ES-I3 (cell line): ENCODE results near the gene PGAM2.

Source experiments
- H3K36me3 ChIP-seq: 2 replicates; pipeline ENCODE4 v1.6.1; 2013; ENCODE audit warnings: mild to moderate bottlenecking, low read length, control low read depth, moderate library complexity; ENCODE audit not compliant: insufficient read depth
- H3K4me1 ChIP-seq: 2 replicates; pipeline ENCODE4 v1.6.1; 2013; ENCODE audit warnings: mild to moderate bottlenecking, control low read depth, low read length; ENCODE audit not compliant: insufficient read depth
- H3K9ac ChIP-seq: 2 replicates; pipeline ENCODE4 v1.6.1; 2013; ENCODE audit warnings: low read depth, mild to moderate bottlenecking, low read length, moderate library complexity
- H3K9me3 ChIP-seq: 2 replicates; pipeline ENCODE4 v1.6.1; 2013; ENCODE audit warnings: mild to moderate bottlenecking, low read length, moderate library complexity; ENCODE audit not compliant: control insufficient read depth, insufficient read depth

PGAM2 gene

GRCh38 chr7:44060948-44061644, 4.3 kb downstream of the PGAM2 start:
- H3K9ac ChIP-seq, result no peak overlapping the region
- no peaks in the 10 kb centered on the region for H3K36me3 ChIP-seq
- H3K9me3 ChIP-seq, result no peaks in the 10 kb centered on the region
- peaks cover 8% of the 10 kb centered on the region; the same call in 1 of the 2 replicates for H3K4me1 ChIP-seq

GRCh38 chr7:44060091-44060947, 5.0 kb downstream of the PGAM2 start:
- no peaks in the 10 kb centered on the region for H3K36me3 ChIP-seq
- no peak overlapping the region for H3K9ac ChIP-seq
- H3K9me3 ChIP-seq, result no peaks in the 10 kb centered on the region
- H3K4me1 ChIP-seq, result 0 out of 2 replicates have a peak, but pooled peaks cover 4% of the 10 kb centered on the region

GRCh38 chr7:44059219-44060090, 5.9 kb downstream of the PGAM2 start:
- Histone ChIP-seq H3K9ac (no peak overlapping the region), H3K36me3 (no peaks in the 10 kb centered on the region), H3K4me1 (0 out of 2 replicates have a peak, but pooled peaks cover 3% of the 10 kb centered on the region), H3K9me3 (no peaks in the 10 kb centered on the region)

- H3K9me3 ChIP-seq, result no peaks in the 10 kb centered on the region
- H3K36me3 ChIP-seq, result no peaks in the 10 kb centered on the region
- H3K9ac ChIP-seq, result no peak overlapping the region
- no peaks in the 10 kb centered on the region for H3K4me1 ChIP-seq
Measured at GRCh38 chr7:44058759-44059218, 6.6 kb downstream of the PGAM2 start.

- H3K9ac ChIP-seq, result no peak overlapping the region
- H3K36me3 ChIP-seq, result peaks cover 2% of the 10 kb centered on the region; the same call in 1 of the 2 replicates
- H3K4me1 ChIP-seq, result no peaks in the 10 kb centered on the region
- no peaks in the 10 kb centered on the region for H3K9me3 ChIP-seq
Measured at GRCh38 chr7:44057849-44058758, 7.3 kb downstream of the PGAM2 start.

GRCh38 chr7:44057181-44057848, 8.1 kb downstream of the PGAM2 start:
- H3K36me3 ChIP-seq, result peaks cover 6% of the 10 kb centered on the region
- no peak overlapping the region for H3K9ac ChIP-seq
- H3K4me1 ChIP-seq, result no peaks in the 10 kb centered on the region
- no peaks in the 10 kb centered on the region for H3K9me3 ChIP-seq

- H3K9me3 ChIP-seq, result no peaks in the 10 kb centered on the region
- H3K36me3 ChIP-seq, result peaks cover 6% of the 10 kb centered on the region
- H3K4me1 ChIP-seq, result no peaks in the 10 kb centered on the region
- H3K9ac ChIP-seq, result no peak overlapping the region
Measured at GRCh38 chr7:44056681-44057080, 8.7 kb downstream of the PGAM2 start.

- Histone ChIP-seq H3K9ac (no peak overlapping the region), H3K4me1 (no peaks in the 10 kb centered on the region), H3K9me3 (no peaks in the 10 kb centered on the region), H3K36me3 (peaks cover 6% of the 10 kb centered on the region)
Measured at GRCh38 chr7:44052771-44053365, 12.5 kb downstream of the PGAM2 start.

GRCh38 chr7:44051611-44052220, 13.7 kb downstream of the PGAM2 start:
- H3K36me3 ChIP-seq, result peaks cover 6% of the 10 kb centered on the region
- H3K9ac ChIP-seq, result no peak overlapping the region
- no peaks in the 10 kb centered on the region for H3K9me3 ChIP-seq
- no peaks in the 10 kb centered on the region for H3K4me1 ChIP-seq

GRCh38 chr7:44050915-44051560, 14.3 kb downstream of the PGAM2 start:
- Histone ChIP-seq H3K9me3 (no peaks in the 10 kb centered on the region), H3K36me3 (peaks cover 6% of the 10 kb centered on the region), H3K4me1 (no peaks in the 10 kb centered on the region), H3K9ac (no peak overlapping the region)

GRCh38 chr7:44050121-44050914, 15.0 kb downstream of the PGAM2 start:
- Histone ChIP-seq H3K9ac (no peak overlapping the region), H3K9me3 (no peaks in the 10 kb centered on the region), H3K36me3 (peaks cover 6% of the 10 kb centered on the region), H3K4me1 (no peaks in the 10 kb centered on the region)
